ENCODE results near the gene MRPS24.
"Not testable (repeated sequence)": the region's sequence is repeated elsewhere in the genome, so short reads cannot be mapped to it uniquely, and the experiment has no call there.

MRPS24 gene

GRCh38 chr7:43869006-43869866, at the start of gene MRPS24:
MRPS24 (minus strand) TSS chr7:43869517; CDS start chr7:43869495, 22 bp downstream.
- peak; percentile 93 for DNase-seq (ENCODE audit: low read depth, low spot score)

GRCh38 chr7:43915907-43916306, 46.6 kb upstream of the MRPS24 start:
- DNase-seq (ENCODE audit: low read depth, low spot score): no peak

- no peak for DNase-seq (ENCODE audit: low read depth, low spot score)
These were observed 45.5 kb upstream of the MRPS24 start for GRCh38 chr7:43914795-43915194.

- no peak for DNase-seq (ENCODE audit: low read depth, low spot score)
These were observed 37.2 kb upstream of the MRPS24 start, which contains the start of gene URGCP for GRCh38 chr7:43906331-43907010. URGCP (minus strand) TSS chr7:43906596; CDS start chr7:43906575, 21 bp downstream.

GRCh38 chr7:43905956-43906330, 36.6 kb upstream of the MRPS24 start:
- no peak for DNase-seq (ENCODE audit: low read depth, low spot score)

- DNase-seq (ENCODE audit: low read depth, low spot score): no peak
These were observed 36.1 kb upstream of the MRPS24 start for GRCh38 chr7:43905209-43905946.

- DNase-seq (ENCODE audit: low read depth, low spot score): no peak
These were observed 35.4 kb upstream of the MRPS24 start for GRCh38 chr7:43904533-43905208.

GRCh38 chr7:43902542-43903054, 33.3 kb upstream of the MRPS24 start:
- DNase-seq (ENCODE audit: low read depth, low spot score): no peak

- DNase-seq (ENCODE audit: low read depth, low spot score): not testable (repeated sequence)
These were observed 29.3 kb upstream of the MRPS24 start for GRCh38 chr7:43898571-43898970.

- DNase-seq (ENCODE audit: low read depth, low spot score): no peak
These were observed 26.6 kb upstream of the MRPS24 start for GRCh38 chr7:43895847-43896415.

GRCh38 chr7:43891069-43891955, 22.0 kb upstream of the MRPS24 start:
- no peak for DNase-seq (ENCODE audit: low read depth, low spot score)

- DNase-seq (ENCODE audit: low read depth, low spot score): no peak
These were observed 21.2 kb upstream of the MRPS24 start for GRCh38 chr7:43890468-43890867.

- DNase-seq (ENCODE audit: low read depth, low spot score): no peak
These were observed 20.0 kb upstream of the MRPS24 start for GRCh38 chr7:43888993-43889945.

- DNase-seq (ENCODE audit: low read depth, low spot score): no peak
These were observed 15.3 kb upstream of the MRPS24 start for GRCh38 chr7:43884617-43885016.

GRCh38 chr7:43884209-43884608, 14.9 kb upstream of the MRPS24 start:
- DNase-seq (ENCODE audit: low read depth, low spot score): no peak

- DNase-seq (ENCODE audit: low read depth, low spot score): no peak
These were observed 11.3 kb upstream of the MRPS24 start for GRCh38 chr7:43880596-43880995.

GRCh38 chr7:43879477-43879876, 10.2 kb upstream of the MRPS24 start:
- DNase-seq (ENCODE audit: low read depth, low spot score): no peak

GRCh38 chr7:43878867-43879266, 9.6 kb upstream of the MRPS24 start:
- no peak for DNase-seq (ENCODE audit: low read depth, low spot score)
